Skeletal muscle tissue (tissue), 4 donors: ENCODE measurements around the gene MAP4K4. TPM values are rescaled to one million over a fixed set of nuclear protein-coding genes. Genes with fewer than 3 reads are reported as not detected.
A peak's percentile ranks its signal among the peaks of the same experiment; 100 is the strongest.

Source experiments
- H3K27ac ChIP-seq: one replicate; pipeline ENCODE4 v1.7.0; 2013; ENCODE audit warnings: mild to moderate bottlenecking, low read depth, low read length, inconsistent platforms
- H3K27me3 ChIP-seq, 3 donors: one replicate each; pipeline ENCODE4 v1.7.0; 2013; ENCODE audit warnings: low read length in 3 of 3; ENCODE audit not compliant: control insufficient read depth in 3 of 3, insufficient read depth in 3 of 3
- H3K36me3 ChIP-seq, 3 donors: one replicate each; pipeline ENCODE4 v1.7.0; 2013; ENCODE audit warnings: low read length in 3 of 3; ENCODE audit not compliant: control insufficient read depth in 3 of 3, insufficient read depth in 3 of 3
- H3K4me1 ChIP-seq, 3 donors: one replicate each; pipeline ENCODE4 v1.7.0; 2013; ENCODE audit warnings: low read length in 3 of 3, mild to moderate bottlenecking in 3 of 3; ENCODE audit not compliant: control insufficient read depth in 3 of 3, insufficient read depth in 3 of 3
- H3K4me3 ChIP-seq, 3 donors: one replicate each; pipeline ENCODE4 v1.7.0; 2013; ENCODE audit warnings: low read length in 3 of 3
- H3K9ac ChIP-seq, 3 donors: one replicate each; pipeline ENCODE4 v1.7.0; 2013; ENCODE audit warnings: low read length in 3 of 3, mild to moderate bottlenecking in 3 of 3, moderate library complexity in 2 of 3, low read depth in 1 of 3
- H3K9me3 ChIP-seq, 3 donors: one replicate each; pipeline ENCODE4 v1.7.0; 2013; ENCODE audit warnings: low read length in 3 of 3; ENCODE audit not compliant: control insufficient read depth in 3 of 3
- total RNA-seq: library from RNA; depleted of rRNA; stranded (reverse); fragments of >200 nt; gene quantifications from one replicate; pipeline ENCODE4 v1.2.3, GENCODE V29; 2014
- donor health status: Osteomylitis.

Gene MAP4K4
- total RNA-seq, 1 donor from 2014 or later: 77.2 TPM

DNA sequence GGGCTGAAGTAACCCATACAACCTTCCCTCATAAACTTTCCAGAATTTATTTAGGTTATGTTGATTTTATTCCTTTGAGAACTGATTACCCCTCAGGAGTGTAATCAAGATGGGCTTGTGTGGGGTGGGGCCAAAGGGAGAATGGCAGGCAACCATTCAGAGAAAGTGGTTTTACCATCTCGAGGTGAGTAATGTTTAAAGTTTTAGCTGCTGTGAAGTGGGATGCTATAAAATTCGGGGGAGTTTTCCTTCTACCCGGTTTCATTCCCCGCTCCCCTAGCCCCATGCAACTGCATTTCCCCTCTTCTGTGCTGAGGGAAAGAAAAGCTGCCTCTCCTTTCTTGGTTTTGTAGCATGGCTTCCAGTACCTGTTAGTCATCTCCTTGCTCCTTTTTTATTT lies 34.7 kb downstream of the MAP4K4 start:
- no peak overlapping the region for H3K27ac ChIP-seq
- H3K4me1 ChIP-seq: peaks cover 38 to 54% (median 45%) of the 10 kb centered on the region in 3 donors
- H3K4me3 ChIP-seq: no peak overlapping the region

GRCh38 chr2:101732773-101733256 lies 35.3 kb downstream of the MAP4K4 start:
- no peaks in the 10 kb centered on the region for H3K9me3 ChIP-seq
- no peaks in the 10 kb centered on the region for H3K36me3 ChIP-seq
- no peak overlapping the region for H3K27ac ChIP-seq
- H3K4me3 ChIP-seq: no peak overlapping the region
- no peaks in the 10 kb centered on the region for H3K27me3 ChIP-seq
- no peak overlapping the region for H3K9ac ChIP-seq
- peaks cover 42 to 59% (median 50%) of the 10 kb centered on the region in 3 donors for H3K4me1 ChIP-seq

More for the DNA sequence above, 34.7 kb downstream of the MAP4K4 start:
- Histone ChIP-seq H3K36me3 (no peaks in the 10 kb centered on the region), H3K9me3 (no peaks in the 10 kb centered on the region), H3K9ac (no peak overlapping the region), H3K27me3 (no peaks in the 10 kb centered on the region)

DNA sequence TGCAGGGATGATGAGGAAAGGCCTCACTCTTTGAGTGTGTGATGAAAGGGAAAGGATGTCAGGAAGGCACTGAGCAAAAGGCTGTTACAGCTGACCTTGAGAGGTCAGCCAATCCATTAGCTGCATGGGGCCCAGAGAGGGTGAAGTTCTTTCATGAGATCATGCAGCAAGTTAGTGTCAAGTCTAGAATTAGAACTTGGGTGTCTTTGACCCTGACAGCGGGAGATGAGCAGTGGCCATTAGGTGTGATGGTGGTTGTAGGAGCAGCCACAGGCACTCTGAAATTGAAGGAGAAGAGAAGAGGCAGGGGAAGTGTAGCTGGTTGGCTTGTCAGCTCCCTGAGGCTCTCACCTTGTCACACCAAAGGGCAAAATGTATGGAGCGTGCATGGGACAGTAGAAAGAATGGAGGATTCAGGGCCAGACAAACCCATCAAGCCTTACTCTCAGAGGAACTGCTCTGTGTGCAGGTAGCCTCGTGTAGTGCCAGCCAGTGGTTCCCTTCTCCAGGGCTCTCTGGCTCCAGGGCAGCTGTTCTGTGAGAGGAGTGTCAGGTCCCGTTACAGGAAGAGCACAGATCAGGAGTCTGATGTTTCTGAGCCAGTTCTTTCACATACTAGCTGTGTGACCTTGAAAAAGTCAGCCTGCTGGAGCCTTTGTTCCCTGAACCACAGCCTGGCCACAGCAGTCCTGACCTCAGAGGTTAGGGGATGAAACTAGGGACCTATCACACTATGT lies 35.9 kb downstream of the MAP4K4 start:
- Histone ChIP-seq H3K9me3 (no peaks in the 10 kb centered on the region), H3K4me3 (peak overlapping the region in 1 of 3 donors; percentile 14), H3K9ac (no peak overlapping the region), H3K36me3 (no peaks in the 10 kb centered on the region), H3K27ac (peak overlapping the region; percentile 65), H3K27me3 (no peaks in the 10 kb centered on the region), H3K4me1 (peaks cover 48 to 60% (median 53%) of the 10 kb centered on the region in 3 donors)

DNA sequence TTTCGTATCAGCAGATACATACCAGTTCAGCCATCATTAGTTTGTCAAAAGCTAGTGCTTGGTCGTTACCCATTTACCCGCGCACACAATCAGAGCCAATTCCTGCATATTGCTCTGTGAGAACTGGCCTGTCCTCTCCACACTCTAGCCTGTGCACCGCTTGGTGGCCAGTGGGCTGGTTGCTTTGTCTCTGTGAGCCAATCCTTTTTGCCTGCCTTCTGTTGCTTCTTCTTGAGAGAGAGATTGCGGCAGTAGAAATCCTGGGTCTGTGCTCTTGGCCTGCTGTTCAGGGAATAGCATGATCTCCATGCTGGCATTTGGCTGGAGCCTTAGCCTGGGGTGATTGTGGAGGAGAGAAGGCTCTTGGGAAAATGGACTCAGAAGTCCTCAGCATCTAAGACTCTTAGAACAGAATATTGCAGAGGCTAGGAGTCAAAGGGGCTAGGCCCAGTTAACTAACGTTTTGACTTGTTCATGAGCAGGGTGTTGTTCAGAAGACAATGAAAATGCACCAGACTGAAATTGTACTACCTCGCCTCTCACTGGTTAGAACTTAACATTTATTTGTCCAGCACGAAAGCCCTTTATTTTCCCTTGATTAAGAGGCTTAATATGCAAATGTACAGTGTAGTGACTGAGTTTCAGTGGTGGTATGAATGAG lies 37.1 kb downstream of the MAP4K4 start:
- Histone ChIP-seq H3K27me3 (no peaks in the 10 kb centered on the region), H3K4me3 (no peak overlapping the region), H3K27ac (peak overlapping the region; percentile 71), H3K9ac (peak overlapping the region in 1 of 3 donors; percentile 24), H3K9me3 (no peaks in the 10 kb centered on the region), H3K36me3 (no peaks in the 10 kb centered on the region), H3K4me1 (peaks cover 55 to 65% (median 56%) of the 10 kb centered on the region in 3 donors)

GRCh38 chr2:101735166-101735533 lies 37.6 kb downstream of the MAP4K4 start:
- H3K27me3 ChIP-seq: no peaks in the 10 kb centered on the region
- H3K9ac ChIP-seq: no peak overlapping the region
- no peaks in the 10 kb centered on the region for H3K9me3 ChIP-seq
- no peak overlapping the region for H3K4me3 ChIP-seq
- H3K36me3 ChIP-seq: no peaks in the 10 kb centered on the region
- H3K4me1 ChIP-seq: peaks cover 52 to 63% (median 54%) of the 10 kb centered on the region in 3 donors
- H3K27ac ChIP-seq: peak overlapping the region; percentile 71

- peaks cover 51 to 63% (median 55%) of the 10 kb centered on the region in 3 donors for H3K4me1 ChIP-seq
- no peaks in the 10 kb centered on the region for H3K27me3 ChIP-seq
- H3K36me3 ChIP-seq: no peaks in the 10 kb centered on the region
- peak overlapping the region in 2 of 3 donors; percentile 28 to 31 for H3K4me3 ChIP-seq
- no peaks in the 10 kb centered on the region for H3K9me3 ChIP-seq
- H3K27ac ChIP-seq: peak overlapping the region; percentile 71
- H3K9ac ChIP-seq: peak overlapping the region in 2 of 3 donors; percentile 4 to 18
Measured at GRCh38 chr2:101736233-101736632, 38.7 kb downstream of the MAP4K4 start.

- no peak overlapping the region for H3K4me3 ChIP-seq
- peak overlapping the region in 1 of 3 donors; percentile 17 for H3K9ac ChIP-seq
- H3K4me1 ChIP-seq: peaks cover 52 to 65% (median 57%) of the 10 kb centered on the region in 3 donors
- no peaks in the 10 kb centered on the region for H3K27me3 ChIP-seq
- no peaks in the 10 kb centered on the region for H3K36me3 ChIP-seq
- peak overlapping the region; percentile 71 for H3K27ac ChIP-seq
- no peaks in the 10 kb centered on the region for H3K9me3 ChIP-seq
Measured at GRCh38 chr2:101736861-101737291, 39.4 kb downstream of the MAP4K4 start.

GRCh38 chr2:101737478-101738255 lies 40.2 kb downstream of the MAP4K4 start:
- peak overlapping the region in 1 of 3 donors; percentile 11 for H3K9ac ChIP-seq
- no peaks in the 10 kb centered on the region for H3K36me3 ChIP-seq
- H3K27ac ChIP-seq: peak overlapping the region; percentile 71
- H3K9me3 ChIP-seq: no peaks in the 10 kb centered on the region
- peaks cover 59 to 66% (median 63%) of the 10 kb centered on the region in 3 donors for H3K4me1 ChIP-seq
- no peaks in the 10 kb centered on the region for H3K27me3 ChIP-seq
- H3K4me3 ChIP-seq: no peak overlapping the region

GRCh38 chr2:101738649-101739048 lies 41.1 kb downstream of the MAP4K4 start:
- H3K9ac ChIP-seq: no peak overlapping the region
- H3K27me3 ChIP-seq: no peaks in the 10 kb centered on the region
- H3K36me3 ChIP-seq: no peaks in the 10 kb centered on the region
- H3K4me1 ChIP-seq: peaks cover 54 to 62% (median 54%) of the 10 kb centered on the region in 3 donors
- H3K9me3 ChIP-seq: no peaks in the 10 kb centered on the region
- H3K27ac ChIP-seq: peak overlapping the region; percentile 71
- no peak overlapping the region for H3K4me3 ChIP-seq
